Spleen (tissue), 11 donors: ENCODE measurements around the gene PARD6G. TPM values are rescaled to one million over a fixed set of nuclear protein-coding genes. Genes with fewer than 3 reads are reported as not detected.

Source experiments
- DNase-seq: peaks from one replicate; pipeline ENCODE4 v3.0.0-alpha.2; 2020
- H3K27ac ChIP-seq, 8 donors: fragments of 200-600 bp; sonication (generic) in 7 of 8; 1 replicate in 4 of 8; 2 replicates in 4 of 8; pipeline versions ENCODE4 v1.5.0 to v1.8.0; 2016 to 2021; ENCODE audit warnings: inconsistent platforms in 4 of 8, mild to moderate bottlenecking in 4 of 8, moderate library complexity in 1 of 8
- H3K27me3 ChIP-seq, 7 donors: fragments of 200-600 bp; sonication (generic) in 6 of 7; replicated peaks in 1 of 7; 1 replicate in 4 of 7; 2 replicates in 3 of 7; pipeline versions ENCODE4 v1.5.0 to v1.8.0; 2016 to 2021; ENCODE audit warnings: inconsistent platforms in 3 of 7, mild to moderate bottlenecking in 1 of 7
- H3K36me3 ChIP-seq, 6 donors: fragments of 200-600 bp; sonication (generic) in 5 of 6; 1 replicate in 4 of 6; 2 replicates in 2 of 6; pipeline versions ENCODE4 v1.5.0 to v1.8.0; 2016 to 2021; ENCODE audit warnings: inconsistent platforms in 2 of 6
- H3K4me1 ChIP-seq, 6 donors: fragments of 200-600 bp; sonication (generic) in 5 of 6; 1 replicate in 3 of 6; 2 replicates in 3 of 6; pipeline versions ENCODE4 v1.5.0 to v1.8.0; 2016 to 2021; ENCODE audit warnings: inconsistent platforms in 3 of 6
- H3K4me3 ChIP-seq, 8 donors: fragments of 200-600 bp; sonication (generic) in 7 of 8; 1 replicate in 4 of 8; 2 replicates in 4 of 8; pipeline versions ENCODE4 v1.5.0 to v1.8.0; 2016 to 2021; ENCODE audit warnings: inconsistent platforms in 4 of 8, mild to moderate bottlenecking in 4 of 8, moderate library complexity in 2 of 8
- H3K9me3 ChIP-seq, 8 donors: fragments of 200-600 bp; sonication (generic) in 7 of 8; 1 replicate in 4 of 8; 2 replicates in 4 of 8; pipeline versions ENCODE4 v1.5.0 to v1.8.0; 2016 to 2021; ENCODE audit warnings: inconsistent platforms in 4 of 8
- POLR2A ChIP-seq, 3 donors: fragments of 450-650 bp; IDR thresholded peaks; one replicate each; pipeline ENCODE4 v1.5.1; 2017; ENCODE audit warnings: antibody characterized with exemption in 3 of 3, mild to moderate bottlenecking in 1 of 3
- POLR2AphosphoS5 ChIP-seq, 3 donors: sonication (generic); formaldehyde crosslinking; IDR thresholded peaks; one replicate each; pipeline ENCODE4 v1.5.1; 2017; ENCODE audit warnings: antibody characterized with exemption in 3 of 3
- WGBS, 5 donors: extraction: QIAGEN DNeasy Blood & Tissue Kit in 3 of 5; methylation state at CpG; one replicate each; pipeline versions ENCODE4 v1.1.5 to v1.1.7; 2013 to 2018; 5-methylcytosine and 5-hydroxymethylcytosine counted together
- intact Hi-C: fragments of 100-400 bp; cut with DNase I; formaldehyde crosslinking; loops from one replicate; pipeline ENCODE4 v1.15.0; 2023; ENCODE audit warnings: low total_unique reads
- polyA plus RNA-seq, 3 donors: library from polyadenylated mRNA; stranded (reverse); fragments of 200-250 nt; gene quantifications; one replicate each; pipeline ENCODE4 v1.2.1, GENCODE V29; 2013
- total RNA-seq, 7 donors: library from RNA; depleted of rRNA in 3 of 7; stranded (reverse); fragments of >200 nt in 3 of 7; fragmentation: NEBNext Ultra II Directional in 4 of 7; extraction: Animal tissue kit (Norgen Biotek cat#: 25700) in 4 of 7; gene quantifications; one replicate each; pipeline versions ENCODE4 v1.1.0 to v1.2.1, GENCODE V29; 2016 to 2021
- TF ChIP-seq, protein P1 (sequence below), 11 experiments: fragments of 200-600 bp in 7 of 11; fragments of 450-650 bp in 4 of 11; sonication (generic) in 4 of 11; IDR thresholded peaks in 8 of 11; conservative IDR thresholded peaks in 3 of 11; 1 replicate in 7 of 11; 2 replicates in 4 of 11; pipeline versions ENCODE4 v1.4.0 to v1.8.0; 2016 to 2021; ENCODE audit warnings: antibody characterized with exemption in 11 of 11, inconsistent platforms in 4 of 11, mild to moderate bottlenecking in 1 of 11
- donor health status: healthy with polysubstance abuse.
- donor health status: DM: no; HTN: no; CAD: no; lungs with moderate emphysema.
- donor health status: DM: no; HTN: no; CAD: no.
- donor health status: Bipolar disorder and iron deficiency.
- donor health status: healthy.
- donor health status: DM: no; HTN: no; CAD: no.
- donor health status: DM: yes; HTN: yes; CAD: no.

The PARD6G gene
- total and polyA plus RNA-seq, 10 donors = 0.30 to 6.8 (median 2.4) TPM

GRCh38 chr18:80232030-80232429 is 15.3 kb downstream of the PARD6G start:
- no peaks in the 10 kb centered on the region for H3K4me1 ChIP-seq
- intact Hi-C loops = no loop called here
- TF ChIP-seq POLR2A (IDR thresholded peaks at IDR 0.05) = no peak
- TF ChIP-seq, protein P1, sequence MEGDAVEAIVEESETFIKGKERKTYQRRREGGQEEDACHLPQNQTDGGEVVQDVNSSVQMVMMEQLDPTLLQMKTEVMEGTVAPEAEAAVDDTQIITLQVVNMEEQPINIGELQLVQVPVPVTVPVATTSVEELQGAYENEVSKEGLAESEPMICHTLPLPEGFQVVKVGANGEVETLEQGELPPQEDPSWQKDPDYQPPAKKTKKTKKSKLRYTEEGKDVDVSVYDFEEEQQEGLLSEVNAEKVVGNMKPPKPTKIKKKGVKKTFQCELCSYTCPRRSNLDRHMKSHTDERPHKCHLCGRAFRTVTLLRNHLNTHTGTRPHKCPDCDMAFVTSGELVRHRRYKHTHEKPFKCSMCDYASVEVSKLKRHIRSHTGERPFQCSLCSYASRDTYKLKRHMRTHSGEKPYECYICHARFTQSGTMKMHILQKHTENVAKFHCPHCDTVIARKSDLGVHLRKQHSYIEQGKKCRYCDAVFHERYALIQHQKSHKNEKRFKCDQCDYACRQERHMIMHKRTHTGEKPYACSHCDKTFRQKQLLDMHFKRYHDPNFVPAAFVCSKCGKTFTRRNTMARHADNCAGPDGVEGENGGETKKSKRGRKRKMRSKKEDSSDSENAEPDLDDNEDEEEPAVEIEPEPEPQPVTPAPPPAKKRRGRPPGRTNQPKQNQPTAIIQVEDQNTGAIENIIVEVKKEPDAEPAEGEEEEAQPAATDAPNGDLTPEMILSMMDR (IDR thresholded peaks at IDR 0.05 in 8 of 11, conservative IDR thresholded peaks at IDR 0.05 in 3 of 11) = no peak
- TF ChIP-seq POLR2AphosphoS5 (IDR thresholded peaks at IDR 0.05) = no peak
- no peak overlapping the region for H3K4me3 ChIP-seq
- 87 to 96% (median 92%) methylated on average over 5 of the region's 5 CpGs for WGBS, 5 donors
- H3K27me3 ChIP-seq = peaks cover 0 to 7% (median 0%) of the 10 kb centered on the region in 7 donors
- H3K27ac ChIP-seq = no peak overlapping the region
- H3K36me3 ChIP-seq = no peaks in the 10 kb centered on the region
- no peak for DNase-seq
- H3K9me3 ChIP-seq = no peaks in the 10 kb centered on the region

DNA sequence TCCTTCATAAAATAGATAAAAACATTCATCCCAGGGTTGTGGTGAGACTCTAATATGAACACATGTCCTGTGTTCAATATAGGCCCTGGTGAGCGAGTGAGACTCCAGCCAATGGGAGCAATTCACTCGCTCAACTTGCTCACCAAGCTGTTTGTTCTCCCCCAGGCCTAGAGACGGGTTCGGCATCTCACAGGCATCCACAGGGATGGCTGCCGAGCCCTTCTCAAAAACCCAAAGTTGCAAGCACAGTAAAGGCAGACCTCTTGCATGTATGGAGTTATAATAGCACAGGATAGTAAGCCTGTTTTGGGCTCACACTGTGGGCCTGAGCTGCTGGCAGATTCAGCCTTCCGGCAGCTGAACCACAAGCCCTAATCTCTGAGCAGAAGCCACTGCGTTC is 15.7 kb downstream of the PARD6G start:
- Histone ChIP-seq H3K4me1 (no peaks in the 10 kb centered on the region), H3K36me3 (no peaks in the 10 kb centered on the region), H3K4me3 (no peak overlapping the region), H3K9me3 (no peaks in the 10 kb centered on the region), H3K27ac (no peak overlapping the region), H3K27me3 (peaks cover 0 to 7% (median 0%) of the 10 kb centered on the region in 7 donors)
- DNase-seq = no peak
- intact Hi-C loops = no loop called here
- WGBS, 5 donors = 92 to 95% (median 94%) methylated on average over 7 of the region's 7 CpGs
- TF ChIP-seq POLR2A (IDR thresholded peaks at IDR 0.05) = no peak
- TF ChIP-seq, protein P1 (IDR thresholded peaks at IDR 0.05 in 8 of 11, conservative IDR thresholded peaks at IDR 0.05 in 3 of 11) = no peak
- no peak for TF ChIP-seq POLR2AphosphoS5 (IDR thresholded peaks at IDR 0.05)

GRCh38 chr18:80231151-80231550 is 16.2 kb downstream of the PARD6G start:
- WGBS, 5 donors = 84 to 96% (median 89%) methylated on average over 8 of the region's 8 CpGs

More at GRCh38 chr18:80231151-80231550, 16.2 kb downstream of the PARD6G start:
- TF ChIP-seq POLR2AphosphoS5 (IDR thresholded peaks at IDR 0.05) = no peak
- TF ChIP-seq, protein P1 (IDR thresholded peaks at IDR 0.05 in 8 of 11, conservative IDR thresholded peaks at IDR 0.05 in 3 of 11) = no peak
- no peak for TF ChIP-seq POLR2A (IDR thresholded peaks at IDR 0.05)
- DNase-seq = no peak
- Histone ChIP-seq H3K4me3 (no peak overlapping the region), H3K9me3 (no peaks in the 10 kb centered on the region), H3K27me3 (peaks cover 0 to 7% (median 0%) of the 10 kb centered on the region in 7 donors), H3K36me3 (no peaks in the 10 kb centered on the region), H3K27ac (no peak overlapping the region), H3K4me1 (no peaks in the 10 kb centered on the region)
- intact Hi-C loops = no loop called here
